ENCODE data around the gene GXYLT2.
A peak's percentile ranks its signal among the peaks of the same experiment; 100 is the strongest.
"Not testable (repeated sequence)": the region's sequence is repeated elsewhere in the genome, so short reads cannot be mapped to it uniquely, and the experiment has no call there.

The GXYLT2 gene

GRCh38 chr3:72990701-72991395 lies 103.0 kb downstream of the GXYLT2 start:
- no peaks in the 10 kb centered on the region for H3K4me1 ChIP-seq (ENCODE audit: control insufficient read depth, insufficient read depth, low read length)
- no peaks in the 10 kb centered on the region for H3K27me3 ChIP-seq (ENCODE audit: control insufficient read depth, insufficient read depth, low read length)
- H3K9me3 ChIP-seq (ENCODE audit: control insufficient read depth, low read length) = no peaks in the 10 kb centered on the region
- H3K36me3 ChIP-seq (ENCODE audit: control insufficient read depth, insufficient read depth, low read length) = no peaks in the 10 kb centered on the region
- H3K9ac ChIP-seq (ENCODE audit: low read length) = no peak overlapping the region
- no peak overlapping the region for H3K4me3 ChIP-seq (ENCODE audit: low read length)

GRCh38 chr3:72991522-72991921 lies 103.7 kb downstream of the GXYLT2 start:
- no peaks in the 10 kb centered on the region for H3K27me3 ChIP-seq (ENCODE audit: control insufficient read depth, insufficient read depth, low read length)
- peaks cover 6% of the 10 kb centered on the region for H3K4me1 ChIP-seq (ENCODE audit: control insufficient read depth, insufficient read depth, low read length)
- no peak overlapping the region for H3K4me3 ChIP-seq (ENCODE audit: low read length)
- H3K9ac ChIP-seq (ENCODE audit: low read length) = no peak overlapping the region
- H3K9me3 ChIP-seq (ENCODE audit: control insufficient read depth, low read length) = no peaks in the 10 kb centered on the region
- H3K36me3 ChIP-seq (ENCODE audit: control insufficient read depth, insufficient read depth, low read length) = no peaks in the 10 kb centered on the region

GRCh38 chr3:72993391-72993790 lies 105.5 kb downstream of the GXYLT2 start:
- Histone ChIP-seq H3K27me3 (ENCODE audit: control insufficient read depth, insufficient read depth, low read length) (no peaks in the 10 kb centered on the region), H3K36me3 (ENCODE audit: control insufficient read depth, insufficient read depth, low read length) (no peaks in the 10 kb centered on the region), H3K4me3 (ENCODE audit: low read length) (no peak overlapping the region), H3K9me3 (ENCODE audit: control insufficient read depth, low read length) (no peaks in the 10 kb centered on the region), H3K9ac (ENCODE audit: low read length) (no peak overlapping the region), H3K4me1 (ENCODE audit: control insufficient read depth, insufficient read depth, low read length) (peaks cover 6% of the 10 kb centered on the region)

- no peaks in the 10 kb centered on the region for H3K9me3 ChIP-seq (ENCODE audit: control insufficient read depth, low read length)
- no peaks in the 10 kb centered on the region for H3K27me3 ChIP-seq (ENCODE audit: control insufficient read depth, insufficient read depth, low read length)
- H3K4me3 ChIP-seq (ENCODE audit: low read length) = no peak overlapping the region
- H3K4me1 ChIP-seq (ENCODE audit: control insufficient read depth, insufficient read depth, low read length) = peaks cover 6% of the 10 kb centered on the region
- no peaks in the 10 kb centered on the region for H3K36me3 ChIP-seq (ENCODE audit: control insufficient read depth, insufficient read depth, low read length)
- no peak overlapping the region for H3K9ac ChIP-seq (ENCODE audit: low read length)
Observed at GRCh38 chr3:72995337-72995736, 107.5 kb downstream of the GXYLT2 start.

GRCh38 chr3:72996121-72996472 lies 108.3 kb downstream of the GXYLT2 start:
- no peaks in the 10 kb centered on the region for H3K27me3 ChIP-seq (ENCODE audit: control insufficient read depth, insufficient read depth, low read length)
- H3K9me3 ChIP-seq (ENCODE audit: control insufficient read depth, low read length) = no peaks in the 10 kb centered on the region
- no peaks in the 10 kb centered on the region for H3K36me3 ChIP-seq (ENCODE audit: control insufficient read depth, insufficient read depth, low read length)
- peak overlapping the region; percentile 85 for H3K4me3 ChIP-seq (ENCODE audit: low read length)
- H3K4me1 ChIP-seq (ENCODE audit: control insufficient read depth, insufficient read depth, low read length) = peaks cover 6% of the 10 kb centered on the region
- peak overlapping the region; percentile 88 for H3K9ac ChIP-seq (ENCODE audit: low read length)

DNA sequence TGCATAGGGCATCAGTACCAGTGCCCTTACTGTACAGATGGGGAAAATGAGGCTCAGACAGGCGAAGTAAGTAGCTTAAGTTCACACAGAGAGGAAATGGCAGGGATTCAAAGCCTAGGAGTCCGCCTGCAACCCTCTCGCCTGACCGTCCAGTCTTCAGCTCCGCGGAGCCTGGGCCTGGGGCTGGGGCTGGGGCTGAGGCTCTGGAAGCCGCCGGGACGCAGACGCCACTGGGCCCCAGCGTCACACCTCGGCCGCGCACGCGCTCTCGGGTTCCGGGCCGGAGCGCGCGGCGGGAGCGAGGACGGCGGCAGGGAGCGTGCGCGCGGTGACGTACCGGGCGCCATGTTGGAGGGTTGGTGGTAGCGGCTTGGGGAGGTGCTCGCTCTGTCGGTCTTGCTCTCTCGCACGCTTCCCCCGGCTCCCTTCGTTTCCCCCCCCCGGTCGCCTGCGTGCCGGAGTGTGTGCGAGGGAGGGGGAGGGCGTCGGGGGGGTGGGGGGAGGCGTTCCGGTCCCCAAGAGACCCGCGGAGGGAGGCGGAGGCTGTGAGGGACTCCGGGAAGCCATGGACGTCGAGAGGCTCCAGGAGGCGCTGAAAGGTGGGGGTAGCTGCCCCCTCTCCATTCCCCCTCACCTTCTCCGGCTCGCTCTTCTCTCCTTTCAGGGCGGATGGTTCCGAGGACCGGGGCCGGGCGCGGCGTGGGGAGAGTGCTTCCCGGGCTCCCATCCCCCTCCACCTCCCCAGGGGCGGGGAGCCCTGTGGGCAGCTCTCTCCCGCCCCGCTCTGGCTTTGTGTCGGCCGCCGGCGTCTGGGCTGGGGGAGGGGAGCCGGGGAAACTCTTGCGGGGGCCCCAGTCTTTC lies 108.9 kb downstream of the GXYLT2 start, which contains the start of gene PPP4R2:
TSS of gene PPP4R2 (plus strand) at position 339 of the 861 bp plus-strand sequence. CDS start at position 566, 227 bp downstream.
- no peaks in the 10 kb centered on the region for H3K9me3 ChIP-seq (ENCODE audit: control insufficient read depth, low read length)
- H3K4me1 ChIP-seq (ENCODE audit: control insufficient read depth, insufficient read depth, low read length) = peaks cover 9% of the 10 kb centered on the region
- no peaks in the 10 kb centered on the region for H3K27me3 ChIP-seq (ENCODE audit: control insufficient read depth, insufficient read depth, low read length)
- no peaks in the 10 kb centered on the region for H3K36me3 ChIP-seq (ENCODE audit: control insufficient read depth, insufficient read depth, low read length)
- peak within 1 kb of the TSS; percentile 85 for H3K4me3 ChIP-seq (ENCODE audit: low read length)
- H3K9ac ChIP-seq (ENCODE audit: low read length) = peak within 1 kb of the TSS; percentile 88

DNA sequence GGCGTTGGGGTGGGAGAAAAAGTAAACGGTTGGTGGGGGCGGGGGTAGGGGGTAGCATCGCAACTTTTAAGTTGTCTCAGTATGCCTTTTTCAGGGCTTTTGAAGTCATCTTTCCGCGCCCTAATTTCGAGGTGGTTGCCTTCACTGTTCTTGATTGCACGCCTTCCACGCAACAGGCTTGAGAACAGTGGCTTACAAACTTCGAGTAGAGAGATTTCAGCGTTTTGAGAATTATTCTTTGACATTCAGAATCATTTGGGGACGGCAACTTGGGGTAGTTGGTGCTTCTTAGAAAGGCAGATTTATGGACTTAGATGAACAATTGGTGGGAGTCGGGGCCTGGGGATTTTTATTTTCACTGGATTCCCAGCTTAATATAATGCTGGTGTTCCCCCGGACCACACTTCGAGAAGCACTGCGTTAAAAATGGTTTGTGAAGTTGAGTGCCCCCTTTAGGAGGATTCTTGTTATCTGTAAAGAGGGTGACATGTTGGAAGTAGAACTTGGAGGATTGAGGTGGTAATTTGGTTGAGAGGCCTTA lies 109.6 kb downstream of the GXYLT2 start:
- Histone ChIP-seq H3K9me3 (ENCODE audit: control insufficient read depth, low read length) (no peaks in the 10 kb centered on the region), H3K4me1 (ENCODE audit: control insufficient read depth, insufficient read depth, low read length) (peaks cover 9% of the 10 kb centered on the region), H3K4me3 (ENCODE audit: low read length) (peak overlapping the region; percentile 85), H3K9ac (ENCODE audit: low read length) (peak overlapping the region; percentile 88), H3K27me3 (ENCODE audit: control insufficient read depth, insufficient read depth, low read length) (no peaks in the 10 kb centered on the region), H3K36me3 (ENCODE audit: control insufficient read depth, insufficient read depth, low read length) (no peaks in the 10 kb centered on the region)

DNA sequence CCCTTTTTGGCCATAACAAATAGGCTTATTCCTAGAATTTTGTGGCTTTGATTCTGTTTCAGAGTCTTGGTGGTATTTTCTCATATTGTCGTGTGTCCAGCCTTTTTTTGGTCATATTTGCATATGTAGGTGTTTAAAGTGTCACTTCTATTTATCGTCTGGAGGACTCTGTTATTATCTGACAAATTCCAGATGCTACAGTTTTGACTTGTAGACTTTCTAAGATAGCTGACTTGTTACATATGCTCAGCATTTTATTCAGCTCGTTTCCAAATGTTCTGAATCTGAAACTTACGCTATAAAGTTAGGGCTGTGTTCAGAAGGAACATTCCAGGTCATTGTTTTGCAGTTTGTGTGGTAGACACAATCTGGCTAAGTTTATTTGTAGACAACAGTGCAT lies 110.6 kb downstream of the GXYLT2 start:
- H3K4me3 ChIP-seq (ENCODE audit: low read length) = no peak overlapping the region
- H3K9ac ChIP-seq (ENCODE audit: low read length) = peak overlapping the region; percentile 1
- H3K27me3 ChIP-seq (ENCODE audit: control insufficient read depth, insufficient read depth, low read length) = no peaks in the 10 kb centered on the region
- H3K4me1 ChIP-seq (ENCODE audit: control insufficient read depth, insufficient read depth, low read length) = peaks cover 9% of the 10 kb centered on the region
- H3K9me3 ChIP-seq (ENCODE audit: control insufficient read depth, low read length) = no peaks in the 10 kb centered on the region
- H3K36me3 ChIP-seq (ENCODE audit: control insufficient read depth, insufficient read depth, low read length) = no peaks in the 10 kb centered on the region

- Histone ChIP-seq H3K4me1 (ENCODE audit: control insufficient read depth, insufficient read depth, low read length) (peaks cover 9% of the 10 kb centered on the region), H3K4me3 (ENCODE audit: low read length) (no peak overlapping the region), H3K9me3 (ENCODE audit: control insufficient read depth, low read length) (no peaks in the 10 kb centered on the region)
Observed at GRCh38 chr3:72999951-73000350, 112.1 kb downstream of the GXYLT2 start.

DNA sequence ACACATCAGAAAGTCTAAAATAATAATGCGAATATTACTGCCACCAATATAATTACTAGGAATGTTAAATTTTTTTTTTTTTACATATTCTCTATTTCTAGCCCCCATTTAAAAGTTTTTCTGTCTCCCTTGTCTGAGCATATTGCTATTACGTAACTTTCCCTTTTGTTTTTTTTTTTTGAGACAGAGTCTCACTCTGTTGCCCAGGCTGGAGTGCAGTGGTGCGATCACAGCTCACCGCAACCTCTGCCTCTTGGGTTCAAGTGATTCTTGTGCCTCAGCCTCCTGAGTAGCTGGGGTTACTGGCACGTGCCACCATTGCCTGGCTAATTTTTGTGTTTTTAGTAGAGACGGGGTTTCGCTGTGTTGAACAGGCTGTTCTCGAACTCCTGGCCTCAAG lies 115.2 kb downstream of the GXYLT2 start:
- not testable (repeated sequence) for H3K9ac ChIP-seq (ENCODE audit: low read length); H3K9me3 ChIP-seq (ENCODE audit: control insufficient read depth, low read length); H3K36me3 ChIP-seq (ENCODE audit: control insufficient read depth, insufficient read depth, low read length); H3K27me3 ChIP-seq (ENCODE audit: control insufficient read depth, insufficient read depth, low read length); H3K4me1 ChIP-seq (ENCODE audit: control insufficient read depth, insufficient read depth, low read length); H3K4me3 ChIP-seq (ENCODE audit: low read length)

More at GRCh38 chr3:72999951-73000350, 112.1 kb downstream of the GXYLT2 start:
- no peaks in the 10 kb centered on the region for H3K36me3 ChIP-seq (ENCODE audit: control insufficient read depth, insufficient read depth, low read length)
- no peak overlapping the region for H3K9ac ChIP-seq (ENCODE audit: low read length)
- H3K27me3 ChIP-seq (ENCODE audit: control insufficient read depth, insufficient read depth, low read length) = no peaks in the 10 kb centered on the region

DNA sequence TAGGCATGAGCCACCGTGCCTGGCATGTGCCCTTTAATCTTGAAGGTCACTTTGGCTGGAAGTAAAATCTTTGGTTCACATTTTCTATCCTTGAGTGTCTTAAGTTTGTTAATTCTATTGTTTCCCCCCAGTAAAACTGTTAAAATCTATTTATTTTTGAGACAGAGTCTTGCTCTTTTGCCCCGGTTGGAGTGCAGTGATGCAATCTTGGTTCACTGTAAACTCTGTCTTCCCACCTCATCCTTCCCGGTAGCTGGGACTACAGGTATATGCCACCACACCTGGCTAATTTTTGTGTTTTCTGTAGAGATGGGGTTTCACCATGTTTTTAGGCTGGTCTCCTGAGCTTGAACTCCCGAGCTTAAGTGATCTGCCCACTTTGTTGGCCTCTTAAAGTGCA lies 116.5 kb downstream of the GXYLT2 start:
- Histone ChIP-seq H3K27me3 (ENCODE audit: control insufficient read depth, insufficient read depth, low read length) (no peaks in the 10 kb centered on the region), H3K9me3 (ENCODE audit: control insufficient read depth, low read length) (no peaks in the 10 kb centered on the region), H3K4me3 (ENCODE audit: low read length) (no peak overlapping the region), H3K4me1 (ENCODE audit: control insufficient read depth, insufficient read depth, low read length) (peaks cover 3% of the 10 kb centered on the region), H3K9ac (ENCODE audit: low read length) (no peak overlapping the region), H3K36me3 (ENCODE audit: control insufficient read depth, insufficient read depth, low read length) (peaks cover 6% of the 10 kb centered on the region)

All from mucosa of stomach (tissue), 1 donor.